Measurements from ENCODE around the gene FGA. TPM values are rescaled to one million over a fixed set of nuclear protein-coding genes. Genes with fewer than 3 reads are reported as not detected.

The FGA gene
- total RNA-seq, 1 donor from 2014 or later = not detected

GRCh38 chr4:154585369-154586018, 5.0 kb downstream of the FGA start:
- H3K4me1 Mint-ChIP-seq = no peaks in the 10 kb centered on the region
- ATAC-seq (ENCODE audit: low read depth) (no peak), DNase-seq (no peak)
- H3K36me3 Mint-ChIP-seq (ENCODE audit: low read depth) = no peaks in the 10 kb centered on the region
- peaks cover 5% of the 10 kb centered on the region for H3K27me3 Mint-ChIP-seq
- TF ChIP-seq, protein P1, sequence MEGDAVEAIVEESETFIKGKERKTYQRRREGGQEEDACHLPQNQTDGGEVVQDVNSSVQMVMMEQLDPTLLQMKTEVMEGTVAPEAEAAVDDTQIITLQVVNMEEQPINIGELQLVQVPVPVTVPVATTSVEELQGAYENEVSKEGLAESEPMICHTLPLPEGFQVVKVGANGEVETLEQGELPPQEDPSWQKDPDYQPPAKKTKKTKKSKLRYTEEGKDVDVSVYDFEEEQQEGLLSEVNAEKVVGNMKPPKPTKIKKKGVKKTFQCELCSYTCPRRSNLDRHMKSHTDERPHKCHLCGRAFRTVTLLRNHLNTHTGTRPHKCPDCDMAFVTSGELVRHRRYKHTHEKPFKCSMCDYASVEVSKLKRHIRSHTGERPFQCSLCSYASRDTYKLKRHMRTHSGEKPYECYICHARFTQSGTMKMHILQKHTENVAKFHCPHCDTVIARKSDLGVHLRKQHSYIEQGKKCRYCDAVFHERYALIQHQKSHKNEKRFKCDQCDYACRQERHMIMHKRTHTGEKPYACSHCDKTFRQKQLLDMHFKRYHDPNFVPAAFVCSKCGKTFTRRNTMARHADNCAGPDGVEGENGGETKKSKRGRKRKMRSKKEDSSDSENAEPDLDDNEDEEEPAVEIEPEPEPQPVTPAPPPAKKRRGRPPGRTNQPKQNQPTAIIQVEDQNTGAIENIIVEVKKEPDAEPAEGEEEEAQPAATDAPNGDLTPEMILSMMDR (IDR thresholded peaks at IDR 0.05) = no peak
- H3K4me3 Mint-ChIP-seq = no peak overlapping the region
- intact Hi-C loops (cut with micrococcal nuclease) = no loop called here
- ChIA-PET POLR2A (no interaction called here), CTCF (no interaction called here)
- no peak overlapping the region for H3K27ac Mint-ChIP-seq
- no peaks in the 10 kb centered on the region for H3K9me3 Mint-ChIP-seq

DNA sequence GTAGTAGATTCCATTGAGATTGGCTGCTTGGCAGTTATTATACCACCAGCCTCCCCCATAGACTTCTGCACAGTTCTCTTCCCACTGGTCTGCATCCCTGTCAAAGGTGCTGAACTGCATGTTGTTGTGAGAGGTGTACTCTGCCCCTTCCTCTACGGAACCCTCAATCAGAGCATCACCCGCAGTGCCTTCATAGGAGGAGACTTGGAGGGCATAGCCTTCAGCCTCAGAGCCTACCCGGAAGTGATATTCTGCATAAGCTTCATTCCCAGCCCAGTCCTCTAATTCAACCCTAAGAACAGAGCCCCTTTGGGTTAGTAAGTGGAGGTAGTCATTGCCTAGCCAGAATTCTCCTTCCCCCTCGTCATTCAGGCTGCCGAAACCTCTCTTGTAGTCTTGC, 6.3 kb downstream of the FGA start:
- no peak for DNase-seq
- peaks cover 5% of the 10 kb centered on the region for H3K27me3 Mint-ChIP-seq
- H3K9me3 Mint-ChIP-seq = no peaks in the 10 kb centered on the region
- intact Hi-C loops (cut with micrococcal nuclease) = no loop called here
- H3K4me1 Mint-ChIP-seq = no peaks in the 10 kb centered on the region
- ChIA-PET CTCF (no interaction called here), POLR2A (no interaction called here)
- no peak overlapping the region for H3K4me3 Mint-ChIP-seq
- no peaks in the 10 kb centered on the region for H3K36me3 Mint-ChIP-seq (ENCODE audit: low read depth)
- no peak overlapping the region for H3K27ac Mint-ChIP-seq
- TF ChIP-seq, protein P1 (IDR thresholded peaks at IDR 0.05) = no peak
- ATAC-seq (ENCODE audit: low read depth) = no peak

- H3K9me3 Mint-ChIP-seq = no peaks in the 10 kb centered on the region
- DNase-seq (no peak), ATAC-seq (ENCODE audit: low read depth) (no peak)
- H3K4me1 Mint-ChIP-seq = no peaks in the 10 kb centered on the region
- H3K27ac Mint-ChIP-seq = no peak overlapping the region
- ChIA-PET POLR2A (no interaction called here), CTCF (no interaction called here)
- intact Hi-C loops (cut with micrococcal nuclease) = no loop called here
- TF ChIP-seq, protein P1 (IDR thresholded peaks at IDR 0.05) = no peak
- no peak overlapping the region for H3K4me3 Mint-ChIP-seq
- peaks cover 7% of the 10 kb centered on the region for H3K27me3 Mint-ChIP-seq
- no peaks in the 10 kb centered on the region for H3K36me3 Mint-ChIP-seq (ENCODE audit: low read depth)
Measured at GRCh38 chr4:154583677-154584076, 6.9 kb downstream of the FGA start.

DNA sequence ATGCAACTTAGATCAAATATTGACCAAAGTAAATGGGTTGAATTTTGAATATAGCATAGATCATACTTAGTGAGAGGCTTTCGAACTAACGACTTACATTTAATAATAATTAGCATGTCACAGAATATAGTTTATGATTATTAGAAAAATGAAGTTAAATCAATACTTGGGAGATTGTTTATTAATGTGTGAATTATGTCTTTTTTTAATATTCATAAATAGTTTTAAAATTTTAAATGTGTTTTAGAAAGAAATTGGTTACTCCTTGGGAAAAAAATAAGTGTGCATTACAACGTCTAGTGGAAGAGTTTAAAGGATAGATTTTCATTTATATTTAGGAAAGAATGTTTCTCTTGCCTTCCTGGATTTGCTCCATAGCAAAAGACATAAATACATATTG, 7.3 kb downstream of the FGA start:
- DNase-seq = no peak
- Mint-ChIP-seq H3K9me3 (no peaks in the 10 kb centered on the region), H3K27me3 (peaks cover 7% of the 10 kb centered on the region), H3K4me3 (no peak overlapping the region), H3K4me1 (no peaks in the 10 kb centered on the region), H3K36me3 (ENCODE audit: low read depth) (no peaks in the 10 kb centered on the region), H3K27ac (no peak overlapping the region)
- POLR2A ChIA-PET = no interaction called here
- intact Hi-C loops (cut with micrococcal nuclease) = no loop called here
- CTCF ChIA-PET = no interaction called here
- TF ChIP-seq, protein P1 (IDR thresholded peaks at IDR 0.05) = no peak
- ATAC-seq (ENCODE audit: low read depth) = no peak

GRCh38 chr4:154582723-154583122, 7.8 kb downstream of the FGA start:
- H3K27ac Mint-ChIP-seq = no peak overlapping the region
- DNase-seq (no peak), ATAC-seq (ENCODE audit: low read depth) (no peak)
- no peaks in the 10 kb centered on the region for H3K36me3 Mint-ChIP-seq (ENCODE audit: low read depth)
- CTCF ChIA-PET = interaction anchor here (1.6 kb wide), 1 partner anchor 37 kb away, joined by 5 read pairs; no protein-coding TSS in a partner anchor
- no peak overlapping the region for H3K4me3 Mint-ChIP-seq
- intact Hi-C loops (cut with micrococcal nuclease) = no loop called here
- H3K27me3 Mint-ChIP-seq = peaks cover 7% of the 10 kb centered on the region
- TF ChIP-seq, protein P1 (IDR thresholded peaks at IDR 0.05) = no peak
- no peaks in the 10 kb centered on the region for H3K4me1 Mint-ChIP-seq
- no peaks in the 10 kb centered on the region for H3K9me3 Mint-ChIP-seq
- POLR2A ChIA-PET = no interaction called here

Data from activated B cell treated with CpG ODN at 0.5 μM for 24 hours (primary cell).